Neuronal stem cell (in vitro differentiated cells): ENCODE results near the gene TMEM203.
A peak's percentile ranks its signal among the peaks of the same experiment; 100 is the strongest.

ENCODE experiments used
- DNase-seq: peaks from one replicate; pipeline ENCODE4 v3.0.0-alpha.2; 2013; ENCODE audit warnings: low spot score
- H2AFZ ChIP-seq: one replicate; pipeline ENCODE4 v1.6.1; 2013; ENCODE audit warnings: mild to moderate bottlenecking, low read length, inconsistent platforms
- H2AK5ac ChIP-seq: 2 replicates; pipeline ENCODE4 v1.6.1; 2013; ENCODE audit warnings: low read depth, mild to moderate bottlenecking, inconsistent platforms, low read length, moderate library complexity, mixed read lengths
- H2BK120ac ChIP-seq: 2 replicates; pipeline ENCODE4 v1.6.1; 2013; ENCODE audit warnings: low read depth, mild to moderate bottlenecking, inconsistent platforms, low read length, moderate library complexity, mixed read lengths
- H2BK12ac ChIP-seq: one replicate; pipeline ENCODE4 v1.6.1; 2013; ENCODE audit warnings: low read length, inconsistent platforms
- H2BK15ac ChIP-seq: 2 replicates; pipeline ENCODE4 v1.6.1; 2013; ENCODE audit warnings: mild to moderate bottlenecking, low read length, inconsistent platforms, mixed read lengths
- H2BK5ac ChIP-seq: one replicate; pipeline ENCODE4 v1.6.1; 2013; ENCODE audit warnings: inconsistent platforms, mild to moderate bottlenecking, low read length, moderate library complexity
- H3K14ac ChIP-seq: one replicate; pipeline ENCODE4 v1.6.1; 2013; ENCODE audit warnings: low read length, inconsistent platforms
- H3K18ac ChIP-seq: 2 replicates; pipeline ENCODE4 v1.6.1; 2013; ENCODE audit warnings: low read length, inconsistent platforms
- H3K23ac ChIP-seq: 2 replicates; pipeline ENCODE4 v1.6.1; 2013; ENCODE audit warnings: low read depth, mild to moderate bottlenecking, mixed read lengths, low read length, inconsistent platforms; ENCODE audit not compliant: poor library complexity
- H3K27ac ChIP-seq: replicated peaks from 3 replicates; pipeline ENCODE4 v1.5.1; 2013; ENCODE audit warnings: low read length, inconsistent platforms
- H3K27me3 ChIP-seq, 3 experiments: 2 replicates each; pipeline ENCODE4 v1.6.1; 2013; ENCODE audit warnings: low read length in 3 of 3, mild to moderate bottlenecking in 2 of 3, inconsistent platforms in 1 of 3, low read depth in 1 of 3, mixed read lengths in 1 of 3, moderate library complexity in 1 of 3; ENCODE audit not compliant: control insufficient read depth in 3 of 3, insufficient read depth in 3 of 3
- H3K36me3 ChIP-seq, 2 donors: replicated peaks in 1 of 2; 2 replicates each; pipeline ENCODE4 v1.6.1; 2013; ENCODE audit warnings: low read length in 2 of 2; ENCODE audit not compliant: control insufficient read depth in 2 of 2, insufficient read depth in 2 of 2
- H3K4ac ChIP-seq: 2 replicates; pipeline ENCODE4 v1.6.1; 2013; ENCODE audit warnings: inconsistent platforms, mild to moderate bottlenecking, low read length, moderate library complexity
- H3K4me1 ChIP-seq, 2 donors: 1 replicate in 1 of 2; 2 replicates in 1 of 2; pipeline ENCODE4 v1.6.1; 2013; ENCODE audit warnings: low read length in 2 of 2, low read depth in 1 of 2; ENCODE audit not compliant: control insufficient read depth in 2 of 2, insufficient read depth in 1 of 2
- H3K4me2 ChIP-seq: one replicate; pipeline ENCODE4 v1.6.1; 2013; ENCODE audit warnings: mild to moderate bottlenecking, low read length, inconsistent platforms; ENCODE audit not compliant: insufficient read depth, poor library complexity, severe bottlenecking
- H3K4me3 ChIP-seq, 2 donors: 2 replicates each; pipeline ENCODE4 v1.5.1; 2013; ENCODE audit warnings: low read length in 2 of 2, mild to moderate bottlenecking in 2 of 2, inconsistent platforms in 1 of 2, moderate library complexity in 1 of 2
- H3K79me1 ChIP-seq: one replicate; pipeline ENCODE4 v1.6.1; 2013; ENCODE audit warnings: low read depth, mild to moderate bottlenecking, inconsistent platforms, low read length, moderate library complexity
- H3K9ac ChIP-seq: one replicate; pipeline ENCODE4 v1.6.1; 2013; ENCODE audit warnings: mild to moderate bottlenecking, low read depth, low read length, inconsistent platforms; ENCODE audit not compliant: poor library complexity
- H3K9me3 ChIP-seq, 2 donors: replicated peaks in 1 of 2; 2 replicates each; pipeline versions ENCODE3 to v1.6.1; 2013; ENCODE audit warnings: low read length in 2 of 2, mild to moderate bottlenecking in 2 of 2, inconsistent platforms in 1 of 2, low read depth in 1 of 2, mixed read lengths in 1 of 2, moderate library complexity in 1 of 2; ENCODE audit not compliant: control insufficient read depth in 2 of 2, insufficient read depth in 1 of 2
- H4K8ac ChIP-seq: one replicate; pipeline ENCODE4 v1.6.1; 2013; ENCODE audit warnings: low read depth, mild to moderate bottlenecking, inconsistent platforms, low read length, moderate library complexity
- H4K91ac ChIP-seq: one replicate; pipeline ENCODE4 v1.6.1; 2013; ENCODE audit warnings: low read length, low read depth, mild to moderate bottlenecking, inconsistent platforms; ENCODE audit not compliant: poor library complexity
- WGBS, 2 donors: extraction: QIAGEN DNeasy Blood & Tissue Kit; methylation state at CpG; one replicate each; pipeline ENCODE4 v1.1.7; 2013; ENCODE audit warnings: missing lambda C conversion rate in 2 of 2, mixed read lengths in 1 of 2; ENCODE audit not compliant: insufficient read length in 2 of 2, insufficient replicate concordance in 1 of 2; ENCODE audit errors: extremely low coverage in 2 of 2; 5-methylcytosine and 5-hydroxymethylcytosine counted together

TMEM203 gene

DNA sequence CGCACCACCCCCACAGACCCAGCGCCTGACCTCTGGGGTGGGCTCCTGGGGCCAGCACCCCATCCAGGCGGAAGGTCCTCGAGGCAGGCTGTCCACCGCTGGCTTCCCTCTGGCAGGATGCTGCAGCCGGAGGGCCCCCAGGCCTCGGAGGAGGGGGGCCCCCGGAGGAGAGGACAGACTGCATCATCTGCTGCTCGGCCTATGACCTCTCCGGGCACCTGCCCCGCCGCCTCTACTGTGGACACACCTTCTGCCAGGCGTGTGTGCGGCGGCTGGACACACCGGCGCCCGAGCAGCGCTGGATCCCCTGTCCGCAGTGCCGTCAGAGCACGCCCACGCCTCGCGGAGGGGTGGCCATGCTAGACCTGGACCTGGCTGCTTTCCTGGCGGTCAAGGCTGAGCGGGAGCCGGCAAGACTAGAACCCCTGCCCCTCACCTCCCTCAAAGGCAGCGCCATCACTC lies 23.1 kb upstream of the TMEM203 start:
- peak overlapping the region; percentile 75 for H2AK5ac ChIP-seq
- no peak overlapping the region for H2BK5ac ChIP-seq
- peaks cover 0 to 7% (median 0%) of the 10 kb centered on the region in 3 experiments for H3K27me3 ChIP-seq
- H3K9ac ChIP-seq = no peak overlapping the region
- peaks cover 2 to 9% of the 10 kb centered on the region in 2 donors for H3K4me1 ChIP-seq
- DNase-seq = no peak
- no CpG with 5 or more reads among the region's 29 CpGs for WGBS, 2 donors
- H2BK15ac ChIP-seq = no peak overlapping the region
- H2BK120ac ChIP-seq = no peak overlapping the region
- H3K14ac ChIP-seq = peak overlapping the region; percentile 21
- H4K91ac ChIP-seq = no peak overlapping the region
- H2AFZ ChIP-seq = no peak overlapping the region
- no peak overlapping the region for H3K4me3 ChIP-seq
- H3K27ac ChIP-seq = no peak overlapping the region
- peak overlapping the region; percentile 38 for H3K18ac ChIP-seq
- H3K4ac ChIP-seq = peak overlapping the region; percentile 23
- no peak overlapping the region for H4K8ac ChIP-seq
- no peaks in the 10 kb centered on the region for H3K36me3 ChIP-seq
- H3K9me3 ChIP-seq = no peaks in the 10 kb centered on the region
- peak overlapping the region; percentile 93 for H3K23ac ChIP-seq
- H3K79me1 ChIP-seq = no peaks in the 10 kb centered on the region
- H2BK12ac ChIP-seq = no peak overlapping the region
- H3K4me2 ChIP-seq = peak overlapping the region; percentile 2

DNA sequence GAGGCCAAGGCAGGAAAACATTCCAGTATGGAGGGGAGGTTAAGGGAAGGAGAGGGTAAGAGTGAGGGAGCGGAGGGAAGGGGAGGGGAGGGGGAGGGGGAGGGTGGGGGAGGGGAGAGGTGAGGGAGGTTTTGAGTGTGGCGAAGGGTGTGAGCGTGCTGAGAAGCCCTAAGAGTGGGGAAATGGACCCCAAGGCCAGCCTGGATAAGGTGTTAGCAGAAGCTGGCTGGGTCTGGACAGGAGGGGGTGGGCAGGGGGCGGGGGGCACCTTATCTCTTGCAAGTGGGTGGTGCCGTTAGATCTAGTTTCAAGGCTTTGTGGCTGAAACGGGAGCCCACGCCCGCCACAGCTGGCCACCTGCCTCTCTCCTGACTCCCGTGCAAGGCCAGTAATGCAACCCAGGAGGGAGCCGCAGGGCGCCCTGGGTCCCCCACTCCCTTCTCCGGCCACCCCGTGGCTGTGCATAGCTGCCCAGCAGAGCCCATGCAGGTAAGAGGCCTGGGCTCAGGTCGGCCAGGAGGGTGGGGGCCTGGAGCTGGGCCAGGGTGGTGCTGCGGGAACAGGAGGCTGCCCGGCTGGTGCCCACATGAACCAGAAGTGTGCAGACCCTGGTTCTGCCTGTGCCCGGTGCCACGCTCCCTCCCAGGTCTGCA lies 22.5 kb upstream of the TMEM203 start:
- Histone ChIP-seq H3K4me3 (no peak overlapping the region), H3K79me1 (no peaks in the 10 kb centered on the region), H3K27ac (no peak overlapping the region), H3K36me3 (no peaks in the 10 kb centered on the region), H3K4me2 (no peak overlapping the region), H2BK15ac (no peak overlapping the region), H2BK5ac (no peak overlapping the region), H2BK12ac (peak overlapping the region; percentile 10), H3K9me3 (no peaks in the 10 kb centered on the region), H2AFZ (no peak overlapping the region), H3K14ac (peak overlapping the region; percentile 21), H2AK5ac (peak overlapping the region; percentile 75), H3K4me1 (peaks cover 4 to 10% of the 10 kb centered on the region in 2 donors), H3K4ac (no peak overlapping the region), H3K27me3 (peaks cover 0 to 7% (median under 1%) of the 10 kb centered on the region in 3 experiments), H3K23ac (no peak overlapping the region), H3K18ac (no peak overlapping the region), H4K91ac (no peak overlapping the region), H4K8ac (no peak overlapping the region), H2BK120ac (no peak overlapping the region), H3K9ac (no peak overlapping the region)
- no peak for DNase-seq
- WGBS, 2 donors = no CpG with 5 or more reads among the region's 18 CpGs

GRCh38 chr9:137227054-137227852 lies 21.8 kb upstream of the TMEM203 start, which contains the start of gene RNF224:
TSS of gene RNF224 (plus strand) at chr9:137227502. CDS start at chr9:137228336, 834 bp downstream.
- H3K79me1 ChIP-seq = no peaks in the 10 kb centered on the region
- H2AFZ ChIP-seq = peak within 1 kb of the TSS; percentile 68
- H3K27ac ChIP-seq = no peak within 1 kb of the TSS
- H3K4ac ChIP-seq = peak within 1 kb of the TSS; percentile 76
- peak within 1 kb of the TSS; percentile 75 for H2AK5ac ChIP-seq
- H3K27me3 ChIP-seq = peaks cover under 1 to 8% (median 7%) of the 10 kb centered on the region in 3 experiments
- H3K4me1 ChIP-seq = peaks cover 9 to 15% of the 10 kb centered on the region in 2 donors
- peak within 1 kb of the TSS; percentile 22 for H2BK12ac ChIP-seq
- peak within 1 kb of the TSS; percentile 64 for H4K91ac ChIP-seq
- H3K14ac ChIP-seq = peak within 1 kb of the TSS; percentile 31
- H2BK15ac ChIP-seq = peak within 1 kb of the TSS; percentile 95
- peak within 1 kb of the TSS; percentile 57 for H3K18ac ChIP-seq
- no peak within 1 kb of the TSS for H3K9ac ChIP-seq
- WGBS, 2 donors = no CpG with 5 or more reads among the region's 25 CpGs
- H2BK120ac ChIP-seq = no peak within 1 kb of the TSS
- no peaks in the 10 kb centered on the region for H3K9me3 ChIP-seq
- H3K4me3 ChIP-seq = peak within 1 kb of the TSS in 1 of 2 donors; percentile 41
- H4K8ac ChIP-seq = peak within 1 kb of the TSS; percentile 50
- no peak within 1 kb of the TSS for H2BK5ac ChIP-seq
- no peak within 1 kb of the TSS for H3K4me2 ChIP-seq
- peak; percentile 74 for DNase-seq
- no peaks in the 10 kb centered on the region for H3K36me3 ChIP-seq
- peak within 1 kb of the TSS; percentile 70 for H3K23ac ChIP-seq
